ENCODE results near the gene INSC.

DNA sequence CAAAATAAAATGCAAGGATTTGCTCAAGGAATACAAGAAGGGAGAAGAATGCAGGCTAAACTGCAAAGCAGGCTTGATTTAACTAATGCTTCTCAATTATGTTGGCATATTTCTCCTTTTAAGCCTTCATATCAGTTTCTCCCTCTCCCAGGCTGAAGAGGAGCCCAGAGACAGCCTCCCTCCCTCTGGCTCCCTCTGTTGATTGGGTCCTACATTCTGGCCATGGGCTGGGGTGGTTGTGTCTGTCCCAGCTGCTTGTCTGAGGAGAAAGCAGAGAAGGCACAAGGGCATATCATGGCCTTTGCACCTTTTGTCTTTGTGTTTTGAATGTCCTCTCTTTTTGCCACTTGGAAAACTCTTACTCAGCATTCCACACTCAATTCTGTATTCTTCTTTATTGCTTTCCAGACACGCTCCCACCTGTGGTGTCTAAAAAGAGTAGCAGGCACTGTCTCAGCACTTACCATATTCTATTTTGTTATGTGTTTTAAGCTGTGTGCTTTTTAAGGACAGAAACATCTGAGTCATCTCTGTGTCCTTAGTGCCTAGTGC is 77.4 kb downstream of the INSC start:
- TF ChIP-seq, protein P1, sequence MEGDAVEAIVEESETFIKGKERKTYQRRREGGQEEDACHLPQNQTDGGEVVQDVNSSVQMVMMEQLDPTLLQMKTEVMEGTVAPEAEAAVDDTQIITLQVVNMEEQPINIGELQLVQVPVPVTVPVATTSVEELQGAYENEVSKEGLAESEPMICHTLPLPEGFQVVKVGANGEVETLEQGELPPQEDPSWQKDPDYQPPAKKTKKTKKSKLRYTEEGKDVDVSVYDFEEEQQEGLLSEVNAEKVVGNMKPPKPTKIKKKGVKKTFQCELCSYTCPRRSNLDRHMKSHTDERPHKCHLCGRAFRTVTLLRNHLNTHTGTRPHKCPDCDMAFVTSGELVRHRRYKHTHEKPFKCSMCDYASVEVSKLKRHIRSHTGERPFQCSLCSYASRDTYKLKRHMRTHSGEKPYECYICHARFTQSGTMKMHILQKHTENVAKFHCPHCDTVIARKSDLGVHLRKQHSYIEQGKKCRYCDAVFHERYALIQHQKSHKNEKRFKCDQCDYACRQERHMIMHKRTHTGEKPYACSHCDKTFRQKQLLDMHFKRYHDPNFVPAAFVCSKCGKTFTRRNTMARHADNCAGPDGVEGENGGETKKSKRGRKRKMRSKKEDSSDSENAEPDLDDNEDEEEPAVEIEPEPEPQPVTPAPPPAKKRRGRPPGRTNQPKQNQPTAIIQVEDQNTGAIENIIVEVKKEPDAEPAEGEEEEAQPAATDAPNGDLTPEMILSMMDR (IDR thresholded peaks at IDR 0.05; ENCODE audit: poor library complexity) = no peak
- no peak for TF ChIP-seq EZH2 (IDR thresholded peaks at IDR 0.05; ENCODE audit: borderline replicate concordance)
- no peak for TF ChIP-seq EZH2phosphoT487 (IDR thresholded peaks at IDR 0.05; ENCODE audit: low read depth, severe bottlenecking, unreplicated experiment)
